ENCODE results near the gene CRYGN. TPM values are rescaled to one million over a fixed set of nuclear protein-coding genes. Genes with fewer than 3 reads are reported as not detected.

Gene CRYGN
- total and polyA plus RNA-seq, 2 experiments from 2014 or later = 0.59 to 1.5 TPM

GRCh38 chr7:151416112-151416940, 23.6 kb downstream of the CRYGN start:
- no peak overlapping the region for H3K27ac ChIP-seq (ENCODE audit: low read depth)
- DNase-seq (ENCODE audit: low spot score) = peak; percentile 68

More at GRCh38 chr7:151416112-151416940, 23.6 kb downstream of the CRYGN start:
- Histone ChIP-seq H3K9me2 (ENCODE audit: insufficient read depth) (no peaks in the 10 kb centered on the region), H3K4me1 (ENCODE audit: insufficient read depth) (peaks cover 22% of the 10 kb centered on the region), H3K27me3 (ENCODE audit: insufficient read depth) (peaks cover 48% of the 10 kb centered on the region), H3F3A (replicated peaks; ENCODE audit: low read depth) (no peaks in the 10 kb centered on the region), H2AFZ (no peak overlapping the region), H3K36me3 (ENCODE audit: insufficient read depth) (no peaks in the 10 kb centered on the region), H3K79me2 (replicated peaks; ENCODE audit: insufficient read depth) (no peaks in the 10 kb centered on the region), H4K20me1 (replicated peaks; ENCODE audit: insufficient read depth) (peaks cover 3% of the 10 kb centered on the region), H3K4me2 (peak overlapping the region; percentile 39; the same call in 1 of the 2 replicates), H3K4me3 (no peak overlapping the region)
- Mint-ChIP-seq H3K27me3 (ENCODE audit: insufficient read depth, low read depth, poor library complexity) (peaks cover 33% of the 10 kb centered on the region), H3K36me3 (ENCODE audit: low read depth) (peaks cover 8% of the 10 kb centered on the region; the same call in 1 of the 3 replicates), H3K4me1 (peaks cover 27% of the 10 kb centered on the region), H3K9me3 (peaks cover 20% of the 10 kb centered on the region), H3K4me3 (no peak overlapping the region; the same call in 1 of the 3 replicates), H3K27ac (no peak overlapping the region)
- ATAC-seq = peak; percentile 87
- TF ChIP-seq POLR2AphosphoS5 (IDR thresholded peaks at IDR 0.05; ENCODE audit: low read depth) = 0 out of 2 replicates have a peak, but pooled peaks have one; percentile 23
- no peak; the same call in 1 of the 2 replicates for TF ChIP-seq ZNF462 (CRISPR knock-in tag; IDR thresholded peaks at IDR 0.05)

All from GM23338 (cell line).